Stimulated activated CD4-positive, alpha-beta T cell treated with anti-CD3 and anti-CD28 coated beads, Interleukin-12 subunit alpha, Interleukin-12 subunit beta, amount 100 ng/mL, for 48 hours (primary cell): ENCODE measurements around the gene SCRT2.

Experiments
- DNase-seq, 3 donors: peaks; one replicate each; pipeline ENCODE4 v3.0.0-alpha.2; 2020; ENCODE audit warnings: low read depth in 2 of 3, low spot score in 1 of 3

The SCRT2 gene

DNA sequence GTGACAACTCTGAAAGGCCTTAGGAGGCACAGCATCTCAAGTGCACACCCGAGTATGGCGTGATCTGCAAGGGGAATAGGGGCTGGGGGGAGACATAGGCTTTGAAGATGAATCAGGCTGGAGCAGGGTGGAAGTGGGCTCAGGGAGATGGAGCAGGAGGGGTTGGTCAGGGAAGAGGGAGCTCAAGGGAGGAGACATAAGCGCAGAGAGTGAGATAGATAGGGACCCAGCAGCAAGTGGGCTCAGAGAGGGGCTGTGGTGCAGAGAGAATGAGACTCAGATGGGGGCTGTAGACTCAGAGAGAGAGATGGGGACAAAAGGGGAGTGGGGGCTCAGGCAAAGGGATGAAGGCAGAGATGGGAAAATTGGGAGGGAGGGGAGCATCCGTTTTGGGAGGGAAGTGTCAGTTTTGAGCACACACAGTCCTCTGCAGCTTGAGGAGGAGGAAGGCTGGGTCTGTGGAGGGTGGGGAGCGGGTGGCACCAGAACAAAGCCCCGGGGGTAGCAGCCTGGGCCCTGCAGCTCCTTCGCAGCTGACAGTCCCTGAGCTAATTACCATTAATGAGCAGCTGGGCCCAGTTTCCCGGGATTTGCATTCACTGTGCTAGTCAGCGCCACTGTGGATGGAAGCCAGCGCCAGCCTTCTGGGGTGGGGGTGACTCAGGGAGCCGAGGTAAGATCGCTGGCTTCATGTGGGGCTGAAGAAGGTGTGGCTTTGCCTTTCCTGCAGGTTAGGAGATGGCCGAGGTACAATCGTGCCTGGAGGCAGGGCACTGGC, 41.3 kb downstream of the SCRT2 start:
- no peak for DNase-seq

DNA sequence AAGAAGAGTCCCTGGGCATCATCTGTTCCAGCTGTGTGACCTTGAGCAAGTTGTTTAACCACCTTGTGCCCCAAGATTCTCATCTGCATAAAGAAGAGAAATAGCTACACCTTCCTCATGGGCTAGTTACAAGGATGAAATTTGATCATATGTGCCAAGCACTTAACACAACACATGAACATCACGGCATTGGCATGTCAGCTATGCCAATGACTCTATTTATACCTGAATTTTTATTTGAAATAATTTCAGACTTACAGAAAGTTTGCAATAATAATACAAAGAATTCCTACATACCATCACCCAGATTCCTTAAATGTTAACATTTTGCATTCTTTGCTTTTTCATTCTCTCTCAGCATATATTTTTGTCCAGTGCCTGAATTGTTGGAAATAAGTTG, 44.5 kb downstream of the SCRT2 start:
- no peak for DNase-seq

DNA sequence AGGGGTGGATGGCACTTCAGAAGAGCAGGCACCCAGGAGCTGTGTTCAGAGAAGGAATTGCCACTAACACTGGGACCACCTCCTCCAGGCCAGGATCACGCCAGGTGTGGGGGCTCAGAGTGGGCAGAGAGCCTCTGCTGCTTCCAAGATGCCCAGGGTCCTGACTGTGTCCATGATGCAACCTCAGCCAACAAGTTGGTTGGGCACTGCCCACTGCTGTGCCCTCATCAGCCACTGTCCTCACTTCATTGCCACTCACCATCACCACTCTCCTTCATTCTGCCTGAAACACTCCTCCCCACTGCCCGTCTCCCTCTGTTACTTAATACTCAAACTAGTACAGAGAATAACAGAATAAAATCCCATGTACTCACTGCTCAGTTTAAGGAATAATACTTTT, 49.0 kb downstream of the SCRT2 start:
- no peak for DNase-seq

DNA sequence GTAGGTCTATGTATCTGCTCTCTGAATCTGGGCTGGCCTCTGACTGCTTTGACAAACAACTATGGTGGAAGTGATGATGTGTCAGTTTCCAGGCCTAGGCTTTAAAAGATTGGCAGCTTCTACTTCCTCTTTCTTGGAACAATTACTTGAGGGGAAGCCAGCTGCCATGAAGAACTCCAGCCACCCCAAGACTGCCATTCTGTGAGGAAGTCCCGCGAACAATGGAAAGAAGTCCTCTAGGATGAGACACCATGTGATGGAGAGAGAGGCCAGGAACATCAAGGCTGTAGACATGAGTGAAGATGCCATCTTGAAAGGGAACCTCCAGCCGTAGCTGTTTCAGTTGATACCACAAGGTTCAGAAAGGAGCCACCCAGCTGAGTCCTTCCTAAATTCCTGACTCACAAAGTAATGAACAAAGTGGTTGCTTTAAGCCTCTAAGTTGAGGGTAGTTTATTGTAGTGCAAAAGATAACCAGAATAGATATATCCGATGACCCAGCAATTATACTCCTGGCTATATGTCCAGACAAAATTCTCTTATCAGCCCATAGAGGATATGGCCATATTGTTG, 50.2 kb downstream of the SCRT2 start:
- no peak for DNase-seq

DNA sequence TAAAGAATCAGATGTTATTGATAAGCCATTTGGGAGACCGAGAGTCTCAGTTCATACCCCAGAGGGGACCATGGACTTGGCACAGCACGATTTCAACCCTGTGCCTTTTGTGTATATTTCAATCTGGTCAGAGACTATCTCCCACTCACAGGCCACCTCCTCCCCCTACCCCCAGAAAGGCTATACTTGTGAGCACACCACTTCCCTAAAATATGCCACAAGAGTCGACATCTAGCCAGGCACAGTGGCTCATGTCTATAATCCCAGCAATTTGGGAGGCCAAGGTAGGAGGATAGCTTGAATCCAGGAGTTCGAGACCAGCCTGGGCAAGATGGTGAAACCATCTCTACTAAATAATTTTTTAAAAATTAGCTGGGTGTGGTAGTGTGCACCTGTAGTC, 51.9 kb downstream of the SCRT2 start:
- DNase-seq = no peak

DNA sequence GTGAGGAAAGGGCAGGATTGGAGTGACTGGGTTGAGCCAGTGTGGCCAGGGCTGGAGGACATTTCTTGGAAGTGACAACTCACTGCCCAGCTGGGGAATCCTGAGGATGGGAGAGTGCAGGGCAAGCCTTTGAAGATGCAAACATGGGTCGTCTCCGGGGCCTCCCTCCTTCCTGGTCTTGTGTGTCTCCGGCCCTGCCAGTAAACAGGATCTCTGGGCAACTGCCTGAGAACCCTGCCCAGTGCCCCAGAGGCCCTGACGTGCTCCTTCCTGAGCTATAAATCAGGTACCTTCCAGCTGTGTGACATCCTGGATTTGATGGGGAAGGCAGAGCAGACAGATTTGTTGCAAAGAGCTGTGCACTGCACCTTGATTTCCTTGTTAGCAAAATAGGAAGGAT, 52.6 kb downstream of the SCRT2 start:
- no peak for DNase-seq

DNA sequence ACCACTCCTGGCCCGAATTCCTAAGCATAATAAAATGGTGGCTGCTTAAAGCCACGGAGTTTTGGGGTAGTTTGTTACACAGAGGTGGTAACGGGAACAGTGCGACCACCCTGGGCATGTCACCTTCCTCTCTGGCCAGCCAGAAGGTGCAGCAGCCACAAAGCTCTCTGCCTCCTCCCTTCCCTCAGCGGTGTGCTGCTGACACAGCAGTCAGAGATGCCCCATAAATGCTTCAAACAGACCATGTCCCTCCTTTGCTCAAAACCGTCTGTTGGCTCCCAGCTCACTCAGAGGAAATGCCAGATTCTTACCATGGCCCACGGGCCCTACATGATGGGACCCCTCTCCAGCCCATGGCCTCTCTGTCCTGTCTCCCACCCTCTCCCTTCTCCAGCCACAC, 53.4 kb downstream of the SCRT2 start:
- no peak for DNase-seq

DNA sequence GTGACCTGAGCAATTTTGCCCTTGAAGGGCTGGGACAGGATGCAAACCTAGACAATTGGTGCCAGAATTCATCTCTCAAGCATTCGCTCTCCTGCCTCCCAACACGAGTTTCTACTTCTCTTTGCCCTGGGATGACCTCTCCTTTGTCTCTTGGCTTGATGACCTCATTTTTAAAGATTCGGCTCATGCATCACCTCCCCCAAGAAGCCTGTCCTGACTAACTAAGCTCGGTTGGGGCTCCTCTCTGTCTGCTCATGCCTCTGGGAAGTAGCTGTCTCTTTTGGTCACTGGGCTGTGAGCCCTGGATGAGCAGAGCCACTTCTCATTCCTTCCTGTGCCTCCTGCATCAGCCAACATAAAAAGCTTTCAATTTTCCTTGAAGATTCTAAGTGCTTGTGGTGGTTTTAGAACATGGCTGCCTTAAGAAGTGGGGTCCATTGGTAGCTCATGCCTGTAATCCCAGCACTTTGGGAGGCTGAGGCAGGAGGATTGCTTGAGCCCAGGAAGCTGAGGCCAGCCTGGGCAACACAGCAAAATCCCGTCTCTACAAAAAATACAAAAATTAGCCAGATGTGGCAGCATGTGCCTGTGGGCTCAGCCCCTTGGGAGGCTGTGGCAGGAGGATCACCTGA, 54.4 kb downstream of the SCRT2 start:
- DNase-seq = no peak

DNA sequence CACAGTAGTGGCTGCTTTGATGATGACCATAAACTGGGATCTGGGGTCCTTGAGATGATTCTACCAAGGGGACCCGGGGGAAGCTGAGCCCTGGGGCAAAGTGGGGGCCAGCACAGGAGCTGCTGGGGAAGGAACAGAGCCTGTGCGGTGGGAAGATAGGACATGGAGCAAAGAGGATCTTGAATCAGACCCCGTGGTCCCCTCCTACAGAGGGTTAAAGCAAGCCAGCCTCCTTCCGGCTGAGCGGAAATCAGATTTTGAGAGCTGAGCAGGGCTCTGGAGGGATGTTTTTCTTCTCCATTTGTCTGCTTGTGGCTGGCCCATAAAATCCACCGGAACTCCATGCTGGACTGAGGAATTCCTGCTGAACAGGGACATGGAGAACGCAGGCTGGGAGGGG, 55.4 kb downstream of the SCRT2 start:
- DNase-seq = no peak

DNA sequence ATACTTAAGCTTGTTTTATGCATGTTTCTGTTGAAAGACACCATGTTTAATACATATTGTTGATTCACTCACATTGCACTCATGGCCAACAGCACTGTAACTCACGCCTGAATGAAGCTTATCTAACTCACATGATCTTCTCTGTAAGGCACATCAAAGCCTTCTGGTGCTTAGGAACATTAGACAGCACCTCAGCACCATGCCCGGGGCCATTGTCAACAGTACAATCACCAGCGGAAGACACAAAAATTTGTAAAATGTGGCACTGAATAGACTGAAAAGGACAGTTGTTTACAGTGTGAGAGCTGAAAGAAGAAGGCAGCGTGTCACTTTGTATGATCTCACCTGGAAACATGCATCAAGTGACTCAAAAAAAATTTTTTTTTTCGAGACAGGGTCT, 56.6 kb downstream of the SCRT2 start:
- DNase-seq = no peak

DNA sequence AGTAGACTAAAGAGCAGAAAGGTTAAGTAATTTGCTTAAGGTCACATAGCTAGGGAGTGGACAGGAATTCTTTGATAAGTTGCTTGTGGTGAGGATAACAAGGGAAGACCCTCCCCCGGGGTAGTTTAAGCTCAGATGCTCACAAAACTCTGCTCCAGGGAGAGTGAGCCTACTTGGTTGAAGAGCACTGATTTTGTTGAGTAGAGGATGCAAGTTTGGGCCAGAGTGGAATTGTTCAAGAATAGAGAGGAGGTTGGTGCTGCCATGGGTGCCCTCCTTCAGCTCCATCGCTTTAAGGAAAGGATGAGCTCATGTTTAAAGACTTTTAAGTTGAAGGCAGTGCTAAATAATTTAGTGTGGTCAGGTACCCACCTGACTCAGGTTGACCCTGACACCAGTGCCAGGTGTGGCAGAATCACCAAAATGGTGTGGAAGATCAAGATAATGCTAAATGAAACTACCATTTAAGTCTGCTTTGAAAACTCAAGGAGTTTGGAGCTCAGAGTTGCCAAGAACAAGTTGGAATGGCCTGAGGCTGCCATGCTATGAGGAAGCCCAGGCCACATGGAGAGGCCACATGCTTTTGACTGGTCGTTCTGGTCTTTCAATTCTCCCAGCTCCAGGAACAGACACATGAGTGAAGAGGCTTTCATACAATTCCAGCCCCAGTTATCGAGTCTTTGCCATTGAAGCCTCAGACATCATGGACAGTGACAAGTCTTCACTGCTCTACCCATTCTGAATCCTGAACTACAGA, 57.5 kb downstream of the SCRT2 start:
- no peak for DNase-seq

DNA sequence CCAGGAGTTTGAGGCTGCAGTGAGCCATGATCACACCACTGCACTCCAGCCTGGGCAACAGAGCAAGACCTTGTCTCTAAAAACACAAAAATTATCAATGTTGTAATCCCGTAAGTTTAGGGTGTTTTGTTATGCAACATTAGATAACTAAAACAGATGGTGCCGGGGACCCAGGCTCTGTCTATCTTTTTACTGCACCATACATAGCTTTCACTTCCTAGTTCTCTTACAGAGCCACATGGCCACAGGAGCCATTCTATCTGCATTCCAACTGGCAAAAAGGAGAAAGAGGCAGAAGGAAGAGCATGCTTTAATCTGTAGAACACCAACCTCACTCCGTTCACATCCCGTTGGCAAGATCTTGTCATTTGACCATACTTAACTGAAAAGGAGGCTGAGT, 60.1 kb downstream of the SCRT2 start:
- DNase-seq = no peak

DNA sequence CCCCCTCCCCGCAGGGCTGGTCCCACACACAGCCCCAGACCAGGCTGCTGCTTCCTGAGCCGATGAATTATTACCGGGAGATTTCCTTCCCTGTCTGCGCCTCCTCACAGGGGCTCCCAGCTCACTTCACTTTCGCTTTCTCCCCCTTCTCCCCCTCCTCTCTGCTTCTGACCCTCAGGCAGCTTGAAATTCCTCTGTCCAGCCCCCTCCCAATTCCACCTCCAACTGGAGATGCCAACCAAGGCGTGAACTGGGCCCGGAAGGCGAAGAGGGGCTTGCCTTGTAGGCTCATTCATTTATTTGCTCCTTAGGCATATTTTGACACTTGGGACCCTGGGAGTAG, 63.8 kb downstream of the SCRT2 start:
- no peak for DNase-seq
